NCI-H146 (cell line): Measurements from ENCODE around the gene HSPA5.
"Not testable (repeated sequence)": the region's sequence is repeated elsewhere in the genome, so short reads cannot be mapped to it uniquely, and the experiment has no call there.

Experiments
- DNase-seq: peaks from one replicate; lab custom pipeline; 2025; lab: John Stamatoyannopoulos, UW

Gene HSPA5

DNA sequence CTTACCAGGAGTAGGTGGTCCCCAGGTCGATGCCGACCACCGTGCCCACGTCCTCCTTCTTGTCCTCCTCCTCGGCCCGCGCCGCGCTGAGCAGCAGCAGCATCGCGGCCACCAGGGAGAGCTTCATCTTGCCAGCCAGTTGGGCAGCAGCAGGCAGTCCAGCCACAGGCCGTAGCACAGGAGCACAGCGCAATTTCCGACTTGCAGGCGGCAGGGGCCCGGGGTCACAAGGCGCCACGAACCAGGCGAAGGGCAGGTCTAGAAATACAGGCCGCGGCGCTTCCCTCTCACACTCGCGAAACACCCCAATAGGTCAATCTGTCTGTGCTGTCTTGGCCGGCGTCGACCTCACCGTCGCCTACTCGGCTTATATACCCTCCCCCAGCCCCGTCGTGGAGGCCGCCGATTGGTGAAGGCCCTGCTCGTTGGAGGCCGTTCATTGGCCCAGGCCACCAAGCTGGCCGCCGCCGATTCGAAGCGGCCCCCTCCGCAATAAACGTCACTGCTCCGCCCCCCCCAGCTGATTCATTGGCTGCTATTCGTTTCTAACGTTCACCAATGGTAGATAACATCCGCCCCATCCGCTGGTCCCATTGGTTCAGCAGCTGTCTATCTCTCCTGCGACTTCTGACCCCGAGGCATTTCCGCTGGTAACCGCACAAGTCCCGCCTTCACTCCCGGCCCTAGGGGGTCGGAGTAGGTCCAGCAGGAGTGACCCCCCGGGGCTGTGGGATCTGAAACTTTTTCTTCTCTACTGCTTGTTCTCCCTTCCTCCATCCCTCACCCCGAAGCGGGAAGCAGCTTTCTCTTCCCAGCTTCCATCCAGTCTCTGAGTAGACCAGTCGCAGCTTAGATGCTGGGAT, at the start of gene HSPA5:
TSS of gene HSPA5 (minus strand) at position 344 of the 863 bp plus-strand sequence. CDS start at position 127, 217 bp downstream.
- DNase-seq: peak; percentile 98

DNA sequence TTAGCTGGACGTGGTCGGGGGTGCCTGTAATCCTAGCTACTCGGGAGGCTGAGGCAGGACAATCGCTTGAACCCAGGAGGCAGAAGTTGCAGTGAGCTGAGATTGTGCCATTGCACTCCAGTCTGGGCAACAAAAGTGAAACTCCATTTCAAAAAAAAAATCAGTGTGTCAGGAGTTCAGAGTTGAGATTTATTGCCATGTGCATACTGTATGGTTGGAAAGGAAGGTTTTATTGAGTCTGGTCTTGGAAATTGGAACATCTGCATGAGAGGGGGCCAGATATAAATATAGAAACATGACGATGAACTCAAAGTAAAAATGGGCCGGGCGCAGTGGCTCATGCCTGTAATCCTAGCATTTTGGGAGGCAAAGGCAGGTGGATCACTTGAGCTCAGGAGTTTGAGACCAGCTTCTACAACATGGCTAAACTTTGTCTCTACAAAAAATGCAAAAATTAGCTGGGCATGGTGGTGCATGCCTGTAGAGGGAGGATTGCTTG, 45.8 kb upstream of the HSPA5 start:
- DNase-seq: not testable (repeated sequence)

DNA sequence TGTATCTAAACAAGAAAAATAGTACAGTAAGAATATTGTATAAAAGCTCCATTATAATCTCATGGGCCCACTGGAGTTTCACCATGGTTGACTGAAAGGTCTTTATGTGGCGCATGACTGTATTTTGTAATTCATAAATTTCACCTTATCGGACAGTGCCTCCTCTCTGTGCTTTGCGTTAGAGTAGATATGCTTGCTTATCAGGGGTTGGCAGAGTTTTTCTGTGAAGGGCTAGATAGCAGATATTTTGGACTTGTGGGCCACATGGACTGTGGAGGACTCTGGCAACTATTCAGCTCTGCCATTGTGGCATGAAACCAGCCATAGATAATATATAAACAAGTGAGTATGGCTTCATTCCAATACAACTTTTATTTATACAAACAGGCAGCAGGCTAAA, 43.7 kb upstream of the HSPA5 start:
- no peak for DNase-seq

DNA sequence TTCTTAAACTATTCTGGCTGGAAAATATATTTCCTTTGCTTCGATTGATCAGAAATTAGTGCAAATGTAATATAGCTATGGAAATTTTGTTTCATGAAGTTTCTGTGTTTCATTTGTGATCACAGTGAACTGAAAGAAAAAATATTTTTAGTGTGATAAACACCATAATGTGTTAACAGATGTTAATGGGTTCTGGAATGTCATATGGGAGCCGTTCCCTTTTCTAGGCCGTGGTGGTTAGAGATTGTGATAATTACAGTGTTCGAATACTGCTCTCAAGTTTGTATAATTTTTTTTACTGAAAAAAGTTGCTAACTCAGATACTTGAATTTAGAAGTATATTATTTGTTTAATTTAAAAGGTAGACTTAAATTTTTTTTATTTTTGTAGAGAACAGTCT, 39.8 kb upstream of the HSPA5 start:
- DNase-seq: no peak

DNA sequence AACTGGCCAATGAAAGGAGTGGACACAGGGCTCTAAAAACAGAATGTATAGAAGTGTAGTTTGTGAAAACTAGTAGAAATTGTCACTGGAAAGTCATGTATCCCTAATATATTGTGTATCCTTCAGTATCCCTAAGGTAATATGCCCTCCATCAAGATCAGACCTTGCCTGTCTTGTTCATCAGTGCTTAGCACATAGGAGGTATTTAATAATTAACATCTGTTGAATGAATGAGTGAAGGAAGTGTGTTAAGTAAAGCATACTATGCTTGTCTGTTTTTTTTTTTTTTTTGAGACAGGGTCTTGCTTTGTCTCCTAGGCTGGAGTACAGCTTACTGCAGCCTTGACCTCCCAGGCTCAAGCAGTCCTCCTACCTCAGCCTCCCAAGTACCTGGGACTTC, 36.3 kb upstream of the HSPA5 start:
- DNase-seq: no peak

DNA sequence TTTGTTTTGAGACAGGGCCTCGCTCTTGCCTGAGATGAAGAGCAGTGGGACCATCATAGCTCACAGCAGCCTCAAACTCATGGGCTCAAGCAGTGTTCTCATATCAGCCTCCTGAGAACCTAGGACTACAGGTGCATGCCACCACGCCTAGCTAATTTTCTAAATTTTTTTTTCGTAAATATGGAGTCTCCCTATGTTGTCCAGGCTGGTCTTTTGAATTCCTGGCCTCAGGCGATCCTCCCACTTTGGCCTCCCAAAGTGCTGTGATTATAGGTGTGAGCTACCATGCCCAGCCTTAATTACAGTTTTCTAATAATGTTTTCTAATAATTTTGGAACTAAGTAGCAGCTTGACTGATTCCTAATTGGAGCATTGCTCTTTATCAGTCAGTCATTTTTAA, 35.6 kb upstream of the HSPA5 start:
- no peak for DNase-seq

DNA sequence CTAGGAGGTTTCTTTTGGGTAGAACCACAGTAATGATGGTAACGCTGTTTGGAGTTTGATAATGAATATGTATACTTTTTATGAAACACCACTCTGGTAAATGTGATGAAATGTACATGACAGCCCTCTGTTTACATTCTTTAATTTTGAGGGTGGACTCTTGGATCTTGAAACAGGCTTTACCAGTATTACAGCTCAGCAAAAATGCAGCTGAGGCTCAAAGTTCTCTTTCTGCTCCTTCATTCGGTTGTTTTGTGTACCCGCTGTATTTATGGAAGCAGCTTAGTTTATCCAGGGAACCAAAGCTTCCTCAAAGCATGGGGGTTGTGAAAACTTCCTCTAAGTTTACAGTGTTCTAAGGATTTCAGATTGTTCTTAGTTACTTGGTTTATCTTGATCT, 31.6 kb upstream of the HSPA5 start:
- no peak for DNase-seq

DNA sequence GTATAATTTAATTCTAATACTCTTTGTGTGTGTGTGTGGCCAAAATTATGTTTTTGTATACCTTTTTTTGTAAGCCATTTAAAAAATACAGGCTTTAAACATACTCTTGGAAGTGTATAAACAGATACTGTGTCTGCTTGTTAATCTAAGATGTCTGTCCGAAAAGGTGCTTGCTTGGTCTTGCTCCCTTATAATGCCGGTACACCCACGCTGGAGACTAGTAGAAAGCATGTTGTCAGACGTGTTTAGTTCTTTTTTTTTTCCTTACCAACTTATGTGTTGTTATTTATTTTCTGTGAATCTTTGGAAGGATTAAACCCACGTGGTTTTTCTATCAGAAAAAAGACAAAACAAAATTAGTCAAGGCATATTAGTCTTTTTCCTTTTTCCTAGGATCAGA, 29.9 kb upstream of the HSPA5 start:
- no peak for DNase-seq

DNA sequence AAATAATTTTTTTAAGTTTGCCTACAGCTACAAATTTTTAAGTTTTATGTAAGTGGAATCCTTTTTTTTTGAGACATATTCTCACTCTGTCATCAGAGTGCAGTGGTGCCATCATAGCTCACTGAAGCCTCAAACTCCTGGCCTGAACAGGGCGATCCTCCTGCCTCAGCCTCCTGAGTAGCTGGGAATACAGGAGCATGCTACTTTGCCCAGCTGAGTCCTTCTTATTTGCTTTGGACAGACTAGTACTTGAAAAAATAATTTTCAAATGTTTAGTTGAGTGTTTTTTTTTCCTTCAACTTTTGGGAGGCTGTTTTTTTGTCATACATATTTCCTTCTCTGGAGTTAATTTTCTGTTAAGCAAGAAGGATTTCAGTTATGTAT, 27.9 kb upstream of the HSPA5 start:
- no peak for DNase-seq

DNA sequence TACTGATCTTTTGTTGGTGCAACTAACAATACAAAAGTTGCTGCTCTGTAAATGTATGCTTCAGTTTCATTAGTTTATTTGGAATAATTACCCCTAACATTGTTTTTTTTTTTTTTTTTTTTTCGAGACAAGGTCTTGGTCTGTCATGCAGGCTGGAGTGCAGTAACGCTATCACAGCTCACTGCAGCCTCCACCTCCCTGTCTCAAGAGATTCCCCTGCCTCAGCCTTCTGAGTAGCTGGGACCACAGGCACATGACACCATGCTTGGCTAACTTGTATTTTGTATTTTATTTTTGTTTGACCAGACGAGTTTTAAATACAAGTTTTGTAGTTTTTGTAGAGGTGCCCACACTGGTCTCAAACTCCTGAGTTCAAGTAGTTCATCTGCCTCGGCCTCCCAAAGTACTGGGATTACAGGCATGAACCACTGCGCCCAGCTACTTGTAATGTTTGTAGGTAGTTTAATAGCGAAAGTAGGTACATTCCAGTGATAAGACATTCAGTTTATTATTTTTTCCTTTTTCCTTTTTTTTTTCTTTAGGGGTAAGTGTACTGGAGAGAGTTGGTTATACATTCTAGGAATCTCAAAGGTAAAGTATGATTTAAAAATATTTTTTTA, 27.4 kb upstream of the HSPA5 start:
- DNase-seq: no peak

DNA sequence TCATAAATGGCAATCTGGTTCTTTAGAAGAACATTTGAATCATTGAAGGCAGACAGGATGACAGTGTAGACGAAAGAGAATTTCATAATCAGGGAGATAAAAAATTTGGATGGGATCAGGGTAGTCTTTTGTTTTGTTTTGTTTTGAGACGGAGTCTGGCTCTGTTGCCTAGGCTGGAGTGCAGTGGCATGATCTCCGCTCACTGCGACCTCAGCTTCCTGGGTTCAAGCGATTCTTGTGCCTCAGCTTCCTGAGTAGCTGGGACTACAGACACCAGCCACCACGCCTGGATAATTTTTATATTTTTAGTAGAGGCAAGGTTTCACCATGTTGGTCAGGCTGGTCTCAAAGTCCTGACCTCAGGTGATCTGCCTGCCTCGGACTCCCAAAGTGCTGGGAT, 22.9 kb upstream of the HSPA5 start:
- not testable (repeated sequence) for DNase-seq

DNA sequence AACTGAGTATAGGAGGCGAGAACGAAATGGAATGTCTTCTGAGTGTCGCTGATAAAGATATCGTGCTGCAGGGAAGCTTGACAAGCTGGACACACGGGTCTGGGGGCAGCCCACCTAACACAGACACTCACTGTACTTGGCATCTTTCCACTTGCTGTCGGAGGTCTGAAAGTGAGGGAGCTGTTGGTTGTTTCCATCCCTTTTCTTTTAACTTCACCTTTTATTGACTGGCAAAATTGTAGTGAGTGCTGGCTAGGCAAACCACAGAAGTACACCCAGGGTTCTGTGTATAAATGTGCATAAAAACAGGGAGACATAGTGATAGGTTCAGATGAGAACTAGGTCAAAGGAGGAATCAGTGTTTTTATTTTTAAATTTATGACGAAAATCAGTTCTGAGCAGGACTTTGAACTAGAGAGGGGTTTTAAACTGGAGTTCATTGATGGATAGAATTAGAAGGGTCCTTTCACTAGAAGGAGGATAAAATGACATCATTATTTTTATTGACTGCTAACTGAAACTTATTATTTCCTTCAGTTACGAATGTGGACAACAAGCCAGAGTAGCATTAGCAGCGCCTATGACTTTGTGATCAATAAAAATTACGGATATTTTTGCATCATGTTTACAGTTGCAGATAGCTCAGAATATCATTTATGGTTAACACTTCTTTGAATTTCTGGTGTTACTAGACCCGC, 21.3 kb upstream of the HSPA5 start:
- DNase-seq: no peak

DNA sequence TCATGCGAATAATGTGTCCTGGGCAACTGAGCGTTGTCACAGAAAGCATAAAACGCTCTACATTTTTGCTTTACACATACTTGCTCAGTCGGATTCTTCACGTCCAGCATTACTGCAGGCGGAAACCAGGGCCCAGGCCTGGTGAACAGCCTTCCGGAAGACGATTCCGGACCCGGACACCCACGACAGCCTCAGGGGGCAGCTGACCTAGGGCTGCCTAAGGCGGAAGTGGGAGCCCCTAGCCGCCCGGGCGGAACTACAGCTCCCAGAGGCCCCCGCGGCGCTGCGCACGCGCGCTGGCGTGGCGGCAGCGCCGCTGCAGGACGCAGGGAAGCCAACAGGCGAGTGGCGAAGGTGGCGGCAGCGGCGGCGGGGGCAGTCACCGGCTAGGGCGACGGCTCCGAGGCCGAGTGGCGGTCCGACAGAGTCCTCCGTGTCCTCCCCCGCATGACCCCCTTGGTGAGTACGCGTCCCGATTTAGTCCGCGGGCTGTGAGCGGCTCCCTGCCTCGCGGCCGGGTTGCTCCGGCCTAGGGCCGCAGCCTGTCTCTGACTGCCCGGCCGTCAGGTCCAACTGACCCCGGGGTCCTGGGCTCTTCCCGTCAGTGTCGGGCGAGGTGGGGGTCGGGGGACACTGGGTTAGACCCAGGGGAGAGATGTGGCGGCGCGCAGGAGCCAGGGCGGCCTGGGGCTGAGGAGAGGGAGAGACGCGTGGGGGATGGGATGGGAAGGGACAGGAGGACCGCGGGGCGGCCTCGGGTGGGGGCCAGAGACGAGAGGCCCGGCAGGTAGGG, 20.6 kb upstream of the HSPA5 start, which contains the start of gene GAPVD1:
TSS of gene GAPVD1 (plus strand) at position 326 of the 793 bp plus-strand sequence. CDS start 37,096 bp downstream, outside the sequence.
- DNase-seq: peak; percentile 88

DNA sequence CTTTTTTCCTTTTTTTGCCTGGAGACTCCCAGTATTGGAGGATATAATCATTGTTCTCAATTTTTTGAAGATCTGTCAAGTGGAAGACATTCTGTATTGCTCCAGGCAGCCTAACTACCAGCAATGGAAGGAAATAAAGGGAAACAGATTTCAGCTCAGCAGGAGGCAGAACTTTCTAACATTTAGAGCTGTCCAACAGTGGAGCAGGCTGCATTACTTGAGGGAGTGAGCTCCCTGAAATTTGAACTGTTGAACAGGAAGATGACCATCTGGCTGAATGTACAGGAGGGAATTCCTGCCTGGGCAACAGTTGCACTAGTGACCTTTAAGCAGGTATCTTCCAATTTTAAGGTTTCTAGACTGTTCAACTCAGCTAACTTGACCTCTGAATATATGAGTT, 19.4 kb upstream of the HSPA5 start:
- DNase-seq: no peak

DNA sequence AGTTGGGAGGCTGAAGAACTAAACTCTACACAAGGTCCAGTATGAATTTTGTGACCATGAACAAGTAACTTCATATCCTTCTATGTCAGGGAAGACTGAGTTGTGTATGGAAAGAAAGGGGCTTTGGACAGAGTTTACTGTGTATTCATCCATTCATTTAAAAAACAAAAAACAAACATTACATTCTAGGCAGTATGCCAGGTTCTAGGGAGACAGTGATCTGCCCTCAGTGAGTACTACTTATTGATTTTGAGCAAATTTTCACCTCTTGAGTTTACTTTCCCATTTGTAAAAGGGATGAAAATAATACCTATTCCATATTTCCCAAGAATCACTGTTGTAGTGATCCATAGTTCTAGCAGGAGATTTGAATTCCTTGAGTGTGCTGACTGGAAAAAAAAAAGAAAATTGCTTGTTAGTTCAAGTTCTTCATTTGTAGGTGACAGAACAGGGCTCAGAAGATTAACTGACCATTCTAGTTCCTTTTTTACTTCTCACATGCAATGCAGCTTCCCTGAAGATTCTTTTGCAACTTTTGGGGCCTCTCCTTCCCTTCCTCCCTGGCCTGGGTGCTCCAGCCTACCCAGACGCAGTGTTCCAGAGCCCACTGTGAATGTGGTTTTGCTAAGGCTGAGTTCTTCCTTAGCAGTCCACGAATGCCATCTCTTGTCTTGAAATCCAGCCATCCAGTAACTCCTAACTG, 17.8 kb upstream of the HSPA5 start:
- DNase-seq: no peak

DNA sequence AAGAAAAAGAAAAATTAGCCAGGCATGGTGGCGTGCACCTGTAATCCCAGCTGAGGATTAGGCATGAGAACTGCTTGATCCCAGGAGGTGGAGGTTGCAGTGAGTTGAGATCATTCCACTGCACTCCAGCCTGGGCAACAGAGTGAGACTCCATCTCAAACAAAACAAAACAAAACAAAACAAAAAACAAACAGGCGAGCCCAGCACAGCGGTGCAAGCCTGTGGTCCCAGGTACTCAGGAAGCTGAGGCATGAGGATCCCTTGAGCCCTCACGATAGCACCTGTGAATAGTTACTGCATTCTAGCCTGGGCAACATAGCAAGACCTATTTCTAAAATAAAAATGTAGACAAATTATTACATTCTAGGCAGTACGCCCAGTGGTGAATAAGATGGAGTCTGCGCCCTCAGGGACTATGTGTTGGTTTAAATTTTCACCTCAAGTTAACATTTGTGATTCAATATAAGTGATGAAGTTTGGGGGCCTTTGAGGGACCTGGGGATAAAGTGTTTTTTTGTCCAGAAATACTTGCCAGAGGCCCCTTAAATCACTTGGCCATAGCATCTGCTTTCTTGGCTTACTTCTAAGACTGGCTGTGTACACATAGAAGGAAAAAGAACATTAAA, 17.1 kb upstream of the HSPA5 start:
- no peak for DNase-seq

DNA sequence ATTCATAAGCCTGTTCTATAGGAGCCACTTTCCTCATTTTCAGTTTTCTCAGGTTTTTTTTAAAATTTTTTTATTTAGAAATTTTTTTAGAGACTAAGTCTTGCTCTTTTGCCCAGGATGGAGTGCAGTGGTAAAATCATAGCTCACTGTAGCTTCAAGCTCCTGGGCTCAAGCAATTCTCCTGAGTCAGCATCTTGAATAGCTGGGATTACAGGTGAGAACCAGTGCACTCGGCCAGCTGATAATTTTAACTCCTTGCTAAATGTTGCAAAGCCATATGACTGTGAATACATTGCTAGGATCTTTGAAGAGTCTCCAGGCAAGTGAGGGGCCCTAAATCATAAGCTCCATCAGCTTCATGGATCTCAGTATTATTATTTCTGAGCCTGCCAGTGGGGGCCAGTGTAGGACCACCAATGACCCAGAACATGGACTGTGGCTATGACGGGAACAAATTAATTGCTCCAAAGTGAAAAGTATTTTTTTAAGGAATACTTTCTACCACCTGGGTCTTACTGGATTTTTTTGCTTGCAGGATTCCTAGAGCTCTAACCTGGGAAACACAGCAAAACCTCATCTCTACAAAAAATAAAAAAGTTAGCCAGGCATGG, 14.7 kb upstream of the HSPA5 start:
- peak; percentile 5 for DNase-seq

DNA sequence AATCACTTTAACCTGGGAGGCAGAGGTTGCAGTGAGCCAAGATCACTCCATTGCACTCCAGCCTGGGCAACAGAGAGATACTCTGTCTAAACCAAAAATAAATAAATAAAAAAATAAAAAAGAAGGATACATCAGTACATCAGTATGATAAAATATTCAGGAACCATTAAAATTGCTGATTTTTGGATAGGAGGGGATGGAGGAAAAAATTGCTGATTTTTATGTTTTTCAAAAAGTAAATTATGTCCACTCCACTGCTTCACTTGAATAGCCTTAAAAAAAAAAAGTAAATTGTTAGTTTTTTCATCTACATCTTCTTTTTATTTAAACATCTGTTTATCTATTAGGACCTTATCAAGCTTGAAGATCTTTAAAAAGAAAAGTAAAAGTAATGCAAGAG, 13.1 kb upstream of the HSPA5 start:
- DNase-seq: no peak

DNA sequence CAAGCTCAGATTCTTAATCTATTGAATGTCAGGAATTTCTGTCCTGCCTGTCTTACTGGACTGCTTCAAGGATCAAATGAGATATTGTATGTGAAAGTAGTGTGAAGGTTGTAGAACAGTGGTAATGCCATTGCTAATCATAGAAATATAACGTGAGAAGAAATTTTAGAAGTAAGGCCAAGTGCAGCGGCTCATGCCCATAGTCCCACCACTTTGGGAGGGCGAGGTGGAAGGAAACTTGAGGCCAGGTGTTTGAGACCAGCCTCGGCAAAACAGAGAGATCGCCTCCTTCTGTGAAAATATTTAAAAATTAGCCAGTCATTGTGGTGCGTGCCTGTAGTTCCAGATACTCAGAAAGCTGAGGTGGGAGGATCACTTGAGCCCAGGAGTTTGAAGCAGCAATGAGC, 5.1 kb upstream of the HSPA5 start:
- no peak for DNase-seq

DNA sequence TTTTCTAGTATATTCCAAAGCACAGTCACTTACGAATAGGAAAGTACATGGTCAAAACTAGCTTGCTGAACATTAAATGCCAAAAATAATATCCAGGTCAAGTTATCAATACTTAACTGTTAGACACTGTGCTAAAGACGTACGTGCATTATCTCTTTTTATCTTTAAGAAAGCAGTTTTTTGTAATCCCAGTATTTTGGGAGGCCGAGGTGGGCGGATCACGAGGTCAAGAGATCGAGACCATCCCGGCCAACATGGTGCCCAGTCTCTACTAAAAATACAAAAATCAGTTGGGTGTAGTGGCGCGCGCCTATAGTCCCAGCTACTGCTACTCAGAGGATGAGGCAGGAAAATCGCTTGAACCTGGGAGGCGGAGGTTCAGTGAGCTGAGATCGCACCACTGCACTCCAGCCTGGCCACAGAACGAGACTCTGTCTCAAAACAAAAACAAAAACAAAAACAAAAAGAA, 2.7 kb upstream of the HSPA5 start:
- no peak for DNase-seq
